K562 (cell line): ENCODE results near the gene MRPL28. TPM values are rescaled to one million over a fixed set of nuclear protein-coding genes. Genes with fewer than 3 reads are reported as not detected.

Experiments used
- ARHGAP35 ChIP-seq: fragments of 450-650 bp; IDR thresholded peaks from 2 replicates; pipeline ENCODE4 v1.6.1; 2018; ENCODE audit not compliant: partially characterized antibody
- ARNT ChIP-seq, 2 experiments: fragments of 450-650 bp; IDR thresholded peaks; 2 replicates each; pipeline ENCODE4 v1.6.1; 2016; ENCODE audit warnings: mild to moderate bottlenecking in 1 of 2
- BRD4 ChIP-seq: fragments of 200-600 bp; sonication (generic); IDR thresholded peaks from 2 replicates; pipeline ENCODE4 v1.6.1; 2017; ENCODE audit warnings: inconsistent platforms
- CTCF ChIP-seq, 3 experiments: IDR thresholded peaks in 2 of 3; conservative IDR thresholded peaks in 1 of 3; 2 replicates each; pipeline ENCODE4 v1.5.1; 2011 to 2012; ENCODE audit warnings: low read length in 3 of 3, mild to moderate bottlenecking in 3 of 3, control low read depth in 2 of 3, improper control_type of control experiment in 1 of 3, inconsistent platforms in 1 of 3, low read depth in 1 of 3, mixed read lengths in 1 of 3, moderate library complexity in 1 of 3; ENCODE audit not compliant: insufficient read depth in 2 of 3
- CXXC5 ChIP-seq: fragments of 250-450 bp; sonication (Bioruptor Pico); IDR thresholded peaks from 2 replicates; pipeline ENCODE4 v1.8.0; 2022; ENCODE audit warnings: inconsistent platforms, mild to moderate bottlenecking, moderate library complexity
- E2F3 ChIP-seq: fragments of 250-450 bp; sonication (Bioruptor Pico); IDR thresholded peaks from 2 replicates; pipeline ENCODE4 v1.4.0; 2020; ENCODE audit warnings: mild to moderate bottlenecking
- EP400 ChIP-seq: fragments of 450-650 bp; IDR thresholded peaks from 2 replicates; pipeline ENCODE4 v1.6.1; 2017; ENCODE audit warnings: antibody characterized with exemption, mild to moderate bottlenecking, moderate library complexity
- FOXO4 ChIP-seq: fragments of 450-650 bp; formaldehyde crosslinking; IDR thresholded peaks from 2 replicates; pipeline ENCODE4 v1.4.0; 2020; ENCODE audit warnings: mild to moderate bottlenecking, moderate library complexity
- GATAD2B ChIP-seq: fragments of 450-650 bp; IDR thresholded peaks from 2 replicates; pipeline ENCODE4 v1.6.1; 2017; ENCODE audit warnings: mild to moderate bottlenecking, borderline replicate concordance
- HMG20A ChIP-seq: fragments of 450-650 bp; formaldehyde crosslinking; conservative IDR thresholded peaks from 2 replicates; pipeline ENCODE4 v1.4.0; 2020; ENCODE audit warnings: mild to moderate bottlenecking, mixed read lengths
- LCOR ChIP-seq: sonication (generic); formaldehyde crosslinking; IDR thresholded peaks from 2 replicates; pipeline ENCODE4 v1.8.0; 2022; ENCODE audit warnings: mild to moderate bottlenecking, missing genetic modification reagents
- MAFG ChIP-seq: fragments of 450-650 bp; conservative IDR thresholded peaks from 2 replicates; pipeline ENCODE4 v1.6.1; 2016; ENCODE audit warnings: missing genetic modification characterization, missing compliant biosample characterization
- MED1 ChIP-seq: sonication (generic); formaldehyde crosslinking; IDR thresholded peaks from 2 replicates; pipeline ENCODE4 v1.8.1; 2023; ENCODE audit warnings: missing genetic modification reagents, borderline replicate concordance
- MXI1 ChIP-seq: IDR thresholded peaks from 2 replicates; pipeline ENCODE4 v1.6.1; 2011; ENCODE audit warnings: low read depth, mild to moderate bottlenecking, improper control_type of control experiment, low read length
- NFRKB ChIP-seq: fragments of 450-650 bp; IDR thresholded peaks from 2 replicates; pipeline ENCODE4 v1.6.1; 2016; ENCODE audit warnings: low read depth
- PHF21A ChIP-seq: fragments of 450-650 bp; IDR thresholded peaks from 2 replicates; pipeline ENCODE4 v1.6.1; 2017; ENCODE audit warnings: low read depth, borderline replicate concordance
- PURB ChIP-seq: sonication (generic); formaldehyde crosslinking; IDR thresholded peaks from 2 replicates; pipeline ENCODE4 v1.9.0; 2021; ENCODE audit warnings: low read depth, mild to moderate bottlenecking, missing genetic modification reagents
- RB1 ChIP-seq: fragments of 450-650 bp; IDR thresholded peaks from 2 replicates; pipeline ENCODE4 v1.6.1; 2017; ENCODE audit warnings: low read depth, mild to moderate bottlenecking
- SNRNP70 ChIP-seq: fragments of 200-400 bp; formaldehyde crosslinking; optimal IDR thresholded peaks from 2 replicates; pipeline ENCODE3; 2017; ENCODE audit warnings: low read depth, low read length
- SRSF7 ChIP-seq: fragments of 200-400 bp; formaldehyde crosslinking; optimal IDR thresholded peaks from 2 replicates; pipeline ENCODE3; 2017; ENCODE audit warnings: mild to moderate bottlenecking, low read depth, low read length
- STAT5A ChIP-seq: IDR thresholded peaks from 2 replicates; pipeline ENCODE4 v1.6.1; 2012; ENCODE audit warnings: low read length, inconsistent platforms, borderline replicate concordance
- SUPT5H ChIP-seq: fragments of 450-650 bp; IDR thresholded peaks from 2 replicates; pipeline ENCODE4 v1.6.1; 2016
- TBL1XR1 ChIP-seq, 2 experiments: IDR thresholded peaks; 2 replicates each; pipeline ENCODE4 v1.6.1; 2012; ENCODE audit warnings: improper control_type of control experiment in 2 of 2, low read length in 2 of 2, mild to moderate bottlenecking in 1 of 2
- TRIM28 ChIP-seq: fragments of 450-650 bp; IDR thresholded peaks from 2 replicates; pipeline ENCODE4 v1.6.1; 2017
- XRCC3 ChIP-seq: fragments of 450-650 bp; IDR thresholded peaks from 2 replicates; pipeline ENCODE4 v1.6.1; 2017; ENCODE audit warnings: mild to moderate bottlenecking, moderate library complexity
- ZC3H4 ChIP-seq: sonication (generic); formaldehyde crosslinking; IDR thresholded peaks from 2 replicates; pipeline ENCODE4 v1.9.0; 2021; ENCODE audit warnings: missing genetic modification reagents, borderline replicate concordance
- ZNF263 ChIP-seq: sonication (generic); formaldehyde crosslinking; IDR thresholded peaks from 2 replicates; pipeline ENCODE4 v1.8.0; 2022; ENCODE audit warnings: mild to moderate bottlenecking, missing genetic modification reagents, borderline replicate concordance
- ZNF696 ChIP-seq: fragments of 250-450 bp; sonication (Bioruptor Pico); conservative IDR thresholded peaks from 2 replicates; pipeline ENCODE4 v1.4.0; 2020; ENCODE audit warnings: mild to moderate bottlenecking, moderate library complexity
- ZNF764 ChIP-seq: fragments of 250-450 bp; sonication (Bioruptor Pico); IDR thresholded peaks from 2 replicates; pipeline ENCODE4 v1.4.0; 2020; ENCODE audit warnings: low read depth, mild to moderate bottlenecking, moderate library complexity
- polyA plus RNA-seq, 8 experiments: library from polyadenylated mRNA; depleted of rRNA in 4 of 8; stranded (reverse) in 5 of 8; unstranded in 3 of 8; fragments of >200 nt; fragmentation: Nextera tagmentation in 2 of 8; fragmentation: Illumina TruSeq in 1 of 8; extraction: Ambion mirVana in 2 of 8; extraction: Trizol in 1 of 8; gene quantifications; 2 replicates each; pipeline versions ENCODE4 v1.2.1 to v1.2.3, GENCODE V29; 2011 to 2014; ENCODE audit warnings: inconsistent platforms in 1 of 8, missing spikeins in 1 of 8
- total RNA-seq, 7 experiments: library from RNA; depleted of rRNA in 6 of 7; stranded (reverse); fragments of >200 nt in 6 of 7; fragmentation: Illumina TruSeq in 2 of 7; extraction: Trizol in 2 of 7; gene quantifications; 2 replicates each; pipeline versions ENCODE4 v1.2.1 to v1.2.3, GENCODE V29; 2011 to 2021; ENCODE audit warnings: low replicate concordance in 1 of 7

The MRPL28 gene
- total and polyA plus RNA-seq, 9 of the 15 experiments (the other 6 are each of a cell fraction or from before 2014, with no cell fraction given): 2.5 to 323 (median 175) TPM

- TF ChIP-seq E2F3 (CRISPR knock-in tag): no peak
- peak; percentile 50; the same call in 1 of the 2 replicates for TF ChIP-seq MXI1
- TF ChIP-seq GATAD2B: no peak
- TF ChIP-seq FOXO4 (CRISPR knock-in tag): no peak
- TF ChIP-seq STAT5A: peak; percentile 78
- TF ChIP-seq TBL1XR1 (IDR thresholded peaks at IDR 0.05; ENCODE audit: low read length in 2 of 2): peak; percentile 60 to 69; a peak in 3 of 4 replicates
- TF ChIP-seq SRSF7: no peak
- no peak for TF ChIP-seq MED1 (CRISPR knock-in tag)
- TF ChIP-seq ZC3H4: no peak
- TF ChIP-seq XRCC3: no peak
- TF ChIP-seq TRIM28: peak; percentile 43; the same call in 1 of the 2 replicates
- peak; percentile 43; the same call in 1 of the 2 replicates for TF ChIP-seq LCOR (CRISPR knock-in tag)
- no peak for TF ChIP-seq PURB (CRISPR knock-in tag)
- no peak for TF ChIP-seq RB1
- no peak for TF ChIP-seq SUPT5H
- no peak for TF ChIP-seq HMG20A (CRISPR knock-in tag)
- peak; percentile 75 for TF ChIP-seq EP400
- TF ChIP-seq ARHGAP35: no peak
- peak; percentile 30; the same call in 1 of the 2 replicates for TF ChIP-seq PHF21A
- TF ChIP-seq SNRNP70: no peak
- peak; percentile 92 for TF ChIP-seq CXXC5 (CRISPR knock-in tag)
- no peak for TF ChIP-seq CTCF (IDR thresholded peaks at IDR 0.05 in 2 of 3, conservative IDR thresholded peaks at IDR 0.05 in 1 of 3; ENCODE audit: insufficient read depth in 2 of 3, low read depth in 1 of 3, low read length in 3 of 3)
- no peak for TF ChIP-seq ZNF764 (CRISPR knock-in tag)
- TF ChIP-seq NFRKB: no peak
- TF ChIP-seq ZNF696 (CRISPR knock-in tag): no peak
- TF ChIP-seq ARNT (IDR thresholded peaks at IDR 0.05): no peak
- peak; percentile 28; the same call in 1 of the 2 replicates for TF ChIP-seq MAFG (tag)
- no peak for TF ChIP-seq ZNF263 (CRISPR knock-in tag)
- TF ChIP-seq BRD4: no peak
These were observed 45.6 kb downstream of the MRPL28 start (continued) for GRCh38 chr16:324451-325334.
